Caco-2 (cell line): ENCODE results near the gene UGT1A6. TPM values are rescaled to one million over a fixed set of nuclear protein-coding genes. Genes with fewer than 3 reads are reported as not detected.

Source experiments
- BruUV-seq: library from RNA; stranded (reverse); fragments of 400-500 nt; replicated peaks from 2 replicates; lab custom pipeline; 2021; lab: Mats Ljungman, UMichigan
- CTCF ChIA-PET: fragments of 300-600 bp; sonication (Branson Sonifier 250); formaldehyde crosslinking; loops from one replicate; lab custom pipeline; 2022; ENCODE audit warnings: antibody characterized with exemption; lab: Charles Lee
- POLR2A ChIA-PET: fragments of 300-600 bp; sonication (Branson Sonifier 250); formaldehyde crosslinking; loops from one replicate; lab custom pipeline; 2022; ENCODE audit warnings: antibody characterized with exemption; lab: Charles Lee
- DNase-seq, 2 experiments: peaks; one replicate each; pipeline versions ENCODE4 v3.0.0 to v3.0.0-alpha.2; 2020 to 2022
- H3K27me3 ChIP-seq: replicated peaks from 2 replicates; pipeline ENCODE4 v1.6.0; 2011; ENCODE audit warnings: low read length; ENCODE audit not compliant: control insufficient read depth, insufficient read depth
- H3K36me3 ChIP-seq: 2 replicates; pipeline ENCODE4 v1.5.1; 2011; ENCODE audit warnings: low read length; ENCODE audit not compliant: control insufficient read depth, insufficient read depth
- H3K4me1 ChIP-seq: fragments of 250-450 bp; sonication (Bioruptor Pico); 2 replicates; pipeline ENCODE4 v1.5.1; 2020; ENCODE audit warnings: mild to moderate bottlenecking
- H3K4me3 ChIP-seq: 2 replicates; pipeline ENCODE4 v1.5.1; 2011; ENCODE audit warnings: low read depth, mild to moderate bottlenecking, control low read depth, low read length
- H3K9me3 ChIP-seq: fragments of 250-450 bp; sonication (Bioruptor Pico); 2 replicates; pipeline ENCODE4 v1.5.1; 2020; ENCODE audit warnings: mild to moderate bottlenecking, moderate library complexity
- H3K27ac Mint-ChIP-seq: one replicate; pipeline ENCODE4 v1.8.0; 2022; ENCODE audit warnings: mixed read lengths; ENCODE audit not compliant: unreplicated experiment
- H3K27me3 Mint-ChIP-seq: one replicate; pipeline ENCODE4 v1.8.0; 2022; ENCODE audit warnings: mixed read lengths; ENCODE audit not compliant: insufficient read depth, unreplicated experiment
- H3K36me3 Mint-ChIP-seq: one replicate; pipeline ENCODE4 v1.8.0; 2022; ENCODE audit warnings: mild to moderate bottlenecking, mixed read lengths; ENCODE audit not compliant: insufficient read depth, unreplicated experiment
- H3K4me1 Mint-ChIP-seq: one replicate; pipeline ENCODE4 v1.8.0; 2022; ENCODE audit warnings: low read depth, mixed read lengths; ENCODE audit not compliant: unreplicated experiment
- H3K4me3 Mint-ChIP-seq: one replicate; pipeline ENCODE4 v1.8.0; 2022; ENCODE audit warnings: mild to moderate bottlenecking, moderate library complexity, mixed read lengths; ENCODE audit not compliant: unreplicated experiment
- H3K9me3 Mint-ChIP-seq: one replicate; pipeline ENCODE4 v1.8.0; 2022; ENCODE audit warnings: mixed read lengths; ENCODE audit not compliant: unreplicated experiment
- intact Hi-C: fragments of 100-400 bp; cut with micrococcal nuclease; formaldehyde crosslinking; loops from one replicate; pipeline ENCODE4 v1.10.0; 2022; ENCODE audit not compliant: unreplicated experiment
- total RNA-seq: library from RNA; stranded (reverse); gene quantifications from 2 replicates; pipeline ENCODE4 v1.2.3, GENCODE V29; 2022
- TF ChIP-seq, protein P1 (sequence below), 2 experiments: fragments of 200-600 bp in 1 of 2; IDR thresholded peaks; 1 replicate in 1 of 2; 2 replicates in 1 of 2; pipeline versions ENCODE4 v1.5.1 to v1.8.0; 2011 to 2022; ENCODE audit warnings: antibody characterized with exemption in 1 of 2, control low read depth in 1 of 2, inconsistent platforms in 1 of 2, low read depth in 1 of 2, low read length in 1 of 2, mild to moderate bottlenecking in 1 of 2, moderate library complexity in 1 of 2; ENCODE audit not compliant: insufficient read depth in 1 of 2, severe bottlenecking in 1 of 2, unreplicated experiment in 1 of 2

Gene UGT1A6
- total RNA-seq, 1 experiment from 2014 or later = 33.9 TPM

DNA sequence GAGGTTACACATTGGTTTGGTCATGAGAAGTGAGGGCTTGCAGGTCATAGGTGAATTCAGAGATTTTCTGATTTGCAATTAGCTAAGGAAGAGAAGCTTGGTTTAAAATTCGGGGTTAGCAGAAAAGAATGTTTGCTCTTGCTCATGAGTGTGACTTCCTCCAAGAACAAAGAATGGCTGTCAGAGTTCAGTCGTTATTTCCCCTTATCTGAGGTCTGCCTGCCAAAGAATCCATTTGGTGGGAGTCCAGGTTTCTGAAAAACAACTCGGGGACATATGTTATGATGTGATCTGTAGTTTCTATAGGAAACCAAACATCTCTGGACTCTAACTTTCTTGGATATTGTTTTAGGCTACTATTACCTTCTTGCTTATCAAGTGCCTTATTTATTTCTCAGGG lies 3.2 kb upstream of the UGT1A6 start:
- Histone ChIP-seq H3K27me3 (no peaks in the 10 kb centered on the region), H3K9me3 (no peaks in the 10 kb centered on the region), H3K4me3 (no peak overlapping the region), H3K36me3 (no peaks in the 10 kb centered on the region), H3K4me1 (peaks cover 12% of the 10 kb centered on the region; the same call in 1 of the 2 replicates)
- BruUV-seq = no TSS peak
- no peak overlapping the region for H3K4me3 Mint-ChIP-seq
- CTCF ChIA-PET = no interaction called here
- no peak for DNase-seq
- no peaks in the 10 kb centered on the region for H3K27me3 Mint-ChIP-seq
- peaks cover 17% of the 10 kb centered on the region for H3K36me3 Mint-ChIP-seq
- no peak overlapping the region for H3K27ac Mint-ChIP-seq
- TF ChIP-seq, protein P1, sequence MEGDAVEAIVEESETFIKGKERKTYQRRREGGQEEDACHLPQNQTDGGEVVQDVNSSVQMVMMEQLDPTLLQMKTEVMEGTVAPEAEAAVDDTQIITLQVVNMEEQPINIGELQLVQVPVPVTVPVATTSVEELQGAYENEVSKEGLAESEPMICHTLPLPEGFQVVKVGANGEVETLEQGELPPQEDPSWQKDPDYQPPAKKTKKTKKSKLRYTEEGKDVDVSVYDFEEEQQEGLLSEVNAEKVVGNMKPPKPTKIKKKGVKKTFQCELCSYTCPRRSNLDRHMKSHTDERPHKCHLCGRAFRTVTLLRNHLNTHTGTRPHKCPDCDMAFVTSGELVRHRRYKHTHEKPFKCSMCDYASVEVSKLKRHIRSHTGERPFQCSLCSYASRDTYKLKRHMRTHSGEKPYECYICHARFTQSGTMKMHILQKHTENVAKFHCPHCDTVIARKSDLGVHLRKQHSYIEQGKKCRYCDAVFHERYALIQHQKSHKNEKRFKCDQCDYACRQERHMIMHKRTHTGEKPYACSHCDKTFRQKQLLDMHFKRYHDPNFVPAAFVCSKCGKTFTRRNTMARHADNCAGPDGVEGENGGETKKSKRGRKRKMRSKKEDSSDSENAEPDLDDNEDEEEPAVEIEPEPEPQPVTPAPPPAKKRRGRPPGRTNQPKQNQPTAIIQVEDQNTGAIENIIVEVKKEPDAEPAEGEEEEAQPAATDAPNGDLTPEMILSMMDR (IDR thresholded peaks at IDR 0.05; ENCODE audit: insufficient read depth in 1 of 2, low read depth in 1 of 2, low read length in 1 of 2, severe bottlenecking in 1 of 2, unreplicated experiment in 1 of 2) = no peak
- POLR2A ChIA-PET = no interaction called here
- intact Hi-C loops = no loop called here
- no peaks in the 10 kb centered on the region for H3K9me3 Mint-ChIP-seq
- H3K4me1 Mint-ChIP-seq = no peaks in the 10 kb centered on the region

DNA sequence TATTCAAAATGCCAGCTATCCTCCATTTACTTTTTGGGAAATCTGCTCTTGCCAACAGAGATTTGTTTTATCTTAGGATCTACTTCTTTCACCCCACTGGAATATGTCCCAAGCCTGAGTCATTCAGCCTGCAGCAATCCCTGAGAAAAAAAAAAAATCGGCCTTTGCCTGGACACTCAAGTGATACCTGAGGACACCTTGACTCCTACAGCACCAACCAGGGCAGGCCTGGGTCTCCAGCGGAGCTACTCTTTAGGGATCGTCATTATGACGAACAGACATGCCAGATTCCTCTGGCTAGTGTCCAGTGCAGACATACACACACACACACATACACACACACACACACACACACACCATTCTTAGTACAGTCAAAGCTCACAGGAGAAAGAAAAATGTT lies 2.2 kb upstream of the UGT1A6 start:
- ChIA-PET POLR2A (no interaction called here), CTCF (no interaction called here)
- no peak overlapping the region for H3K27ac Mint-ChIP-seq
- H3K4me1 ChIP-seq = peaks cover 12% of the 10 kb centered on the region; the same call in 1 of the 2 replicates
- TF ChIP-seq, protein P1 (IDR thresholded peaks at IDR 0.05; ENCODE audit: insufficient read depth in 1 of 2, low read depth in 1 of 2, low read length in 1 of 2, severe bottlenecking in 1 of 2, unreplicated experiment in 1 of 2) = no peak
- H3K4me3 ChIP-seq = no peak overlapping the region
- no peaks in the 10 kb centered on the region for H3K9me3 ChIP-seq
- H3K27me3 Mint-ChIP-seq = no peaks in the 10 kb centered on the region
- DNase-seq = no peak
- H3K4me1 Mint-ChIP-seq = no peaks in the 10 kb centered on the region
- H3K9me3 Mint-ChIP-seq = no peaks in the 10 kb centered on the region
- H3K36me3 Mint-ChIP-seq = peaks cover 17% of the 10 kb centered on the region
- intact Hi-C loops = no loop called here
- H3K27me3 ChIP-seq = no peaks in the 10 kb centered on the region
- no peak overlapping the region for H3K4me3 Mint-ChIP-seq
- H3K36me3 ChIP-seq = no peaks in the 10 kb centered on the region
- BruUV-seq = no TSS peak

DNA sequence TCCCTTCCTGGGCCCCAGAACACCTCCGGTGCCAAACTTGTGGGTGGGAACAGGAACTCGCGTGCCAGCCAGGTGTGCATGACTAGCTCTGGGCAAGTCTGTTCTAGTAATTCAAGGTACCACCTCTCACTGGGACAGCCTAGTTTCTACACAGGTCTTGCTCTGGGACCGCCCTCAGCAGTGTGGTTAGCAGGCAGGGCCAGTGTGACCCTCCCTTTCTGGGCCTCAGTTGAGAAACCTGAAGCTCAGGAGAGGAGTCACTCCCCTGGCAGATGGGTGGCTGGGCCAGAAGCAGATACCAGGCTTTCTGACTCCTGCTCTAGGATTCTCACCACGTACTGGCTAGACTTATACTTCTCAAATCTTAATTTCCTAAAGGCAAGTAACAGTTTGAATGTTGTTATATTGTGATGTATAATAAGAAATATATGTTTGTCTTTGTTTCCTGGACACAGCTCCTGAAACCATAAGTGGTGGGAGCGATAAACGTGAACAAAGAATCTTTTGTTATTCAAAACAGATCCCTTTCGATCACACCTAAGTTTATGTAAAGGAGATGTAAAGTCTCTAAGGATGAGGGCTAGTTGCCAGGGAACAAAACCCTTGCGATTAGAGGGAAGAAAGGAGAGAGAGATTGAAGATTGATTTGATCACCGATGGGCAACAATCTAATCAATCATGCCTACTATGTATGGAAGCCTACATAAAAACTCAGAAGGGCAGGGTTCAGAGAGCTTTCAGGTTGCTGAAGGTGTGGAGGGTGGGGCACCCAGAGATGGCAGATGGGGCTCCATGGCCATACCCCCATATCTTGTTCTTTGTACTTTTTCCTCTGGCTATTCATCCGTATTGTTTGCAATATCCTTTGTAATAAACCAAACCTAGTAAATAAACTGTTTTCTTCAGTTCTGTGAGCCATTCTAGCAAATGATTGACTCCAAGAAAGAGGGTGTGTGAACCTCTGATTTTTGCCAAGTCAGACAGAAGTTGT lies 952 bp upstream of the UGT1A6 start:
- POLR2A ChIA-PET = interaction anchor here (0.5 kb wide), 1 partner anchor 478 kb away, joined by 6 read pairs; no protein-coding TSS in a partner anchor

More for the DNA sequence above, 952 bp upstream of the UGT1A6 start:
- Mint-ChIP-seq H3K4me1 (no peaks in the 10 kb centered on the region), H3K27ac (no peak overlapping the region), H3K9me3 (no peaks in the 10 kb centered on the region), H3K4me3 (peak overlapping the region; percentile 70), H3K27me3 (no peaks in the 10 kb centered on the region), H3K36me3 (peaks cover 17% of the 10 kb centered on the region)
- TF ChIP-seq, protein P1 (IDR thresholded peaks at IDR 0.05; ENCODE audit: insufficient read depth in 1 of 2, low read depth in 1 of 2, low read length in 1 of 2, severe bottlenecking in 1 of 2, unreplicated experiment in 1 of 2) = no peak
- Histone ChIP-seq H3K27me3 (no peaks in the 10 kb centered on the region), H3K4me1 (peaks cover 17% of the 10 kb centered on the region; the same call in 1 of the 2 replicates), H3K9me3 (no peaks in the 10 kb centered on the region), H3K36me3 (no peaks in the 10 kb centered on the region), H3K4me3 (no peak overlapping the region)
- intact Hi-C loops = no loop called here
- TSS peak; percentile 27 for BruUV-seq
- CTCF ChIA-PET = no interaction called here
- peak in 1 of 2 experiments; percentile 50 for DNase-seq
